Nephron (organoid): ENCODE results near the gene KLRC2.
"Not testable (repeated sequence)": the region's sequence is repeated elsewhere in the genome, so short reads cannot be mapped to it uniquely, and the experiment has no call there.

ENCODE experiments used
- H3K27ac Mint-ChIP-seq, 3 experiments: 2 replicates each; pipeline ENCODE4 v1.8.0; 2020; ENCODE audit warnings: mixed read lengths in 3 of 3, mild to moderate bottlenecking in 2 of 3, moderate library complexity in 1 of 3
- H3K27me3 Mint-ChIP-seq: 2 replicates; pipeline ENCODE4 v1.8.0; 2021; ENCODE audit warnings: low read depth, mild to moderate bottlenecking, moderate library complexity, mixed read lengths
- H3K36me3 Mint-ChIP-seq: 2 replicates; pipeline ENCODE4 v1.8.0; 2020; ENCODE audit warnings: low read depth, mixed read lengths
- H3K4me1 Mint-ChIP-seq: 2 replicates; pipeline ENCODE4 v1.8.0; 2020; ENCODE audit warnings: mixed read lengths
- H3K4me3 Mint-ChIP-seq, 3 experiments: 2 replicates each; pipeline ENCODE4 v1.8.0; 2020; ENCODE audit warnings: mild to moderate bottlenecking in 3 of 3, mixed read lengths in 3 of 3, moderate library complexity in 2 of 3
- H3K9me3 Mint-ChIP-seq: 2 replicates; pipeline ENCODE4 v1.8.0; 2020; ENCODE audit warnings: mixed read lengths
- TF ChIP-seq, protein P1 (sequence below), 3 experiments: fragments of 200-600 bp; sonication (generic); IDR thresholded peaks; one replicate each; pipeline ENCODE4 v1.5.0; 2021; ENCODE audit warnings: antibody characterized with exemption in 3 of 3; ENCODE audit not compliant: unreplicated experiment in 3 of 3

Gene KLRC2

DNA sequence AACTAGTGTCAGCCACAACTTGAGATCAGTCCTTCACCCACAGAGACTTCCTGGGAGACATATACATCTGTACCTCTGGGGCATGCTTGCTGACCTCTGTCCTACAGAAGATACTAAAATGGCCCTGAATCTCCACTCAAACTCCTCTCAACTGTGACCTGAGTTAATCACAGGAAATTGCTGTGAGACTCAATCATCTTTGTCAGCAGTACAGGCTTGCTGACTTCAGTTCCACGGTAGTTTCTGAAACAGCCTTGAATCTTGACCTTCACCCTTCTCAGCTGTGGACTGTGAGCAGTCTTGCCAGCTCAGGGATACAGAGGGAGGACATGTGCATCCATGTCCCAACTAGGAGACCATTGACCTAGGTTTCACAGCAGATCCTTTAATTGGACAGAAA is 18.7 kb upstream of the KLRC2 start:
- H3K4me1 Mint-ChIP-seq = no peaks in the 10 kb centered on the region
- TF ChIP-seq, protein P1, sequence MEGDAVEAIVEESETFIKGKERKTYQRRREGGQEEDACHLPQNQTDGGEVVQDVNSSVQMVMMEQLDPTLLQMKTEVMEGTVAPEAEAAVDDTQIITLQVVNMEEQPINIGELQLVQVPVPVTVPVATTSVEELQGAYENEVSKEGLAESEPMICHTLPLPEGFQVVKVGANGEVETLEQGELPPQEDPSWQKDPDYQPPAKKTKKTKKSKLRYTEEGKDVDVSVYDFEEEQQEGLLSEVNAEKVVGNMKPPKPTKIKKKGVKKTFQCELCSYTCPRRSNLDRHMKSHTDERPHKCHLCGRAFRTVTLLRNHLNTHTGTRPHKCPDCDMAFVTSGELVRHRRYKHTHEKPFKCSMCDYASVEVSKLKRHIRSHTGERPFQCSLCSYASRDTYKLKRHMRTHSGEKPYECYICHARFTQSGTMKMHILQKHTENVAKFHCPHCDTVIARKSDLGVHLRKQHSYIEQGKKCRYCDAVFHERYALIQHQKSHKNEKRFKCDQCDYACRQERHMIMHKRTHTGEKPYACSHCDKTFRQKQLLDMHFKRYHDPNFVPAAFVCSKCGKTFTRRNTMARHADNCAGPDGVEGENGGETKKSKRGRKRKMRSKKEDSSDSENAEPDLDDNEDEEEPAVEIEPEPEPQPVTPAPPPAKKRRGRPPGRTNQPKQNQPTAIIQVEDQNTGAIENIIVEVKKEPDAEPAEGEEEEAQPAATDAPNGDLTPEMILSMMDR (IDR thresholded peaks at IDR 0.05; ENCODE audit: unreplicated experiment in 3 of 3) = no peak

DNA sequence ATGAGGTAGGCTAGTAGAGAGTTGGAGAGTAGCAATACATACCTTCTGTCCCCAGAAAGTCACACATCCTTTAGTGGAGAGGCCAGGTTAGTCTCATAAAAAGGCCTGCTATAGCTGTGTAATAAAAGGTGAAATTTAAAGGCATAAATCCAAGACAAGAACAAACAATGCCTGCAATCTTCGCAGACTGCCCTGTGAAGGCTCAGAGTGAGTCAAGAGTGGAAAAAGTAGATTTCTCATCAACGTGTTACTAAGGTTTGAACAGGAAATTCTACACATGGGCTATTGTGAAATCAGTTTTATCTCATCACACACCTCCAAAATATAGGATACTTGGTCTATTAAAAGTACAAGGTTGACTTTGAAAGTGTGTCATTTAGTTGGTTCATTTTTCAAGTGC is 17.3 kb upstream of the KLRC2 start, which contains the start of gene KLRC1:
TSS of gene KLRC1 (minus strand) at position 222 of the 400 bp plus-strand sequence. CDS start 2,221 bp downstream, outside the sequence.
- H3K36me3 Mint-ChIP-seq = no peaks in the 10 kb centered on the region
- peaks cover 4% of the 10 kb centered on the region for H3K27me3 Mint-ChIP-seq
- H3K27ac Mint-ChIP-seq = no peak within 1 kb of the TSS
- H3K4me1 Mint-ChIP-seq = no peaks in the 10 kb centered on the region
- TF ChIP-seq, protein P1 (IDR thresholded peaks at IDR 0.05; ENCODE audit: unreplicated experiment in 3 of 3) = no peak
- H3K4me3 Mint-ChIP-seq = no peak within 1 kb of the TSS
- peaks cover 28% of the 10 kb centered on the region for H3K9me3 Mint-ChIP-seq

More for the DNA sequence above, 18.7 kb upstream of the KLRC2 start:
- no peak overlapping the region for H3K27ac Mint-ChIP-seq
- H3K27me3 Mint-ChIP-seq = peaks cover 4% of the 10 kb centered on the region
- peaks cover 31% of the 10 kb centered on the region for H3K9me3 Mint-ChIP-seq
- no peaks in the 10 kb centered on the region for H3K36me3 Mint-ChIP-seq
- no peak overlapping the region for H3K4me3 Mint-ChIP-seq

DNA sequence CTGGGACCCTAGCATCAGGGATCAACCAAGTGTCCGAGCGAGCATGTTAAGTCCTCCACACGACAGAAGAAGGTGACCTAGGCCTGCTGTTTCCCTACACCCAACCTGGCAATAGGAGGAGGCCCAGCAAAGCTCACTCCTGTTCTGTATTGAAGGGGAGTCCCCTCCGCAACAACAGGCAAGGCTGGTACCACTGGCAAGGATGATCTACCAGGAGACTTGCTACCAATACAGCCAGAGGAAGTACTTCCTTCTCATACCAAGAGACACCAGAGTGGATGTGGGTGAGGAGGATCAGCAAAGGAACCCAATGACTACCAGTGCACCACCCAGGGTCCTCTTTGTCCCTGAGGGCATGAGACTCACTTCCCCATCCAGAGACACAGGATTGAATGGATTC is 12.4 kb upstream of the KLRC2 start:
- H3K27me3 Mint-ChIP-seq = no peaks in the 10 kb centered on the region
- no peaks in the 10 kb centered on the region for H3K36me3 Mint-ChIP-seq
- H3K9me3 Mint-ChIP-seq = no peaks in the 10 kb centered on the region
- TF ChIP-seq, protein P1 (IDR thresholded peaks at IDR 0.05; ENCODE audit: unreplicated experiment in 3 of 3) = no peak
- H3K4me3 Mint-ChIP-seq = no peak overlapping the region
- no peaks in the 10 kb centered on the region for H3K4me1 Mint-ChIP-seq
- H3K27ac Mint-ChIP-seq = no peak overlapping the region

DNA sequence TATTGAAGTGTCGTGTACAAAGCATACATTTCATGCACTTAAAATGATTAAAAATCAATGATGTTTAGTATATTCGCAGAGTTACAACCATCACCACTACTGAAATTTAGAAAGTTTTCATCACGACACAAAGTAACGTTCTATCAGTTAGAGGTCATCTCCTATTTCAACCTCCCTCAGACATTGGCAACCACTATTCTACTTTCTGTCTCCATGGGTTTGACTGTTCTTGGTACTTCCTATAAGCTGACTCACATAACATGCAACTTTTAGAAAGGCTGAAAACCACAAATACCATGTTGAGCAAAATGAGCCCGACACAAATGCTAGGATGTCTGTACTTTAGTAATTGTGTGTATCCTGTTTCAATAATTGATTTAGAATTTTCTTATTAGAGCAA is 10.2 kb upstream of the KLRC2 start:
- H3K27ac Mint-ChIP-seq, H3K27me3 Mint-ChIP-seq, H3K36me3 Mint-ChIP-seq, H3K9me3 Mint-ChIP-seq, H3K4me3 Mint-ChIP-seq, H3K4me1 Mint-ChIP-seq: not testable (repeated sequence)

DNA sequence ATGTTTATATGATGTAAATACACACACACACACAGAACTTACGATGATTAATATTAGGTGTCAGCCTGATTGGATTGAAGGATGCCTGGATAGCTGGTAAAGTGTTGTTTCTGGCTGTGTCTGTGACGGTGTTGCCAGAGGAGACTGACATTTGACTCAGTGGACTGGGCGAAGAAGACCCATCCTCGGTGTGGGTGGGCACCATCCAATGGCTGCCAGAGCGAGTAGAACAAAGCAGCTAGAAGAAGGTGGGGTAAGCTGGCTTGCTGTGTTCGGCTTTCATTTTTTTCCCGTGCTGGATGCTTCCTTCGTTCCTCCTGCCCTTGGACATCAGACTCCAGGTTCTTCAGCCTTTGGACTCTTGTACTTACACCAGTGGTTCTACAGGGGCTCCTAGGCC is 5.3 kb upstream of the KLRC2 start:
- H3K4me3 Mint-ChIP-seq, H3K9me3 Mint-ChIP-seq, H3K36me3 Mint-ChIP-seq, H3K4me1 Mint-ChIP-seq, H3K27ac Mint-ChIP-seq, H3K27me3 Mint-ChIP-seq: not testable (repeated sequence)

DNA sequence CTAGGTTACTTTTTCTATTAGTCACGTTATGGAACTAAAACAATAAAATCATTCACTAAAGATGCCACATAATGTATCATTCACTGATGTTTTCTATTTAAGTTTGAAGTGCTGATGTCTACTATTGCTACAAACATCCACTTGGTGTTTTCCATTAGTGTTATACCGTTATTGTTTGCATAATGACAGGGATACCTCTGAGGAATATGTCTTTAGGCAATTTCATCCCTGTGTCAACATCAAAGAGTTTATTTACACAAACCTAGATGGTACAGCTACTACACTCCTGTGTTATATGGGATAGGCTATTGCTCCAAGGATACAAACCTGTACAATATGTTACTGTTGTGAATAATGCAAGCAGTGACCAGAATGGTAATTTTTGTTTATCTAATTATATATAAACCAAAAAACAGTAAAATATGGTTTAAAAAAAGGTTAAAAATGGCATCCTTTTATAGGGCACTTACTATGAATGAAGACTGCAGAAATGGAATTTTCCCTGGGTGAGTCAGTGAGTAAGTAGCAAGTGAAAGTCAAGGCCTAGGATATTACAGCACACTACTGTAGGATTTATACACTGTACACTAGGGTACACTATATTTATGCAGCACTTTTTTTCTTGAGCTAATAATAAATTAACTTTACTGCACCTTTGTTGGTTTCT is 3.9 kb upstream of the KLRC2 start:
- H3K4me1 Mint-ChIP-seq, H3K4me3 Mint-ChIP-seq, H3K36me3 Mint-ChIP-seq, H3K27ac Mint-ChIP-seq, H3K27me3 Mint-ChIP-seq, H3K9me3 Mint-ChIP-seq: not testable (repeated sequence)

DNA sequence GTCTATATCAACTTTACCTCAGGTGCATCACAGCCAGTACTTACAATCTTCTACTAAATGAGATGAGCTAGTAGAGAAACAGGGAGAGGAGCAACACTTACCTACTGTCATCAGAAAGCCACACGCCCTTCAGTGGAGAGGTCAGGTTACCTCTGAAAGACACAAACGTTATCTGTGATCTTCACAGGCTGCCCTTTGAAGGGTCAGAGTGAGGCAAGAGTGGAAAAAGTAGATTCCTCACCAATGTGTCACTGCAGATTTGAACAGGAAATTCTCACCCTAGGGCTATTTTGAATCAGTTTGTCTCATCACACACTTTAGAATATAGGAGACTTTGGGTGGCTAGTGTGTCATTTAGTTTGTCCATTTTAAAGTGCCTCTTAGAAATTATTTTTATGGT is 1.8 kb upstream of the KLRC2 start:
- H3K27ac Mint-ChIP-seq, H3K4me3 Mint-ChIP-seq, H3K4me1 Mint-ChIP-seq, H3K36me3 Mint-ChIP-seq, H3K27me3 Mint-ChIP-seq, H3K9me3 Mint-ChIP-seq: not testable (repeated sequence)

DNA sequence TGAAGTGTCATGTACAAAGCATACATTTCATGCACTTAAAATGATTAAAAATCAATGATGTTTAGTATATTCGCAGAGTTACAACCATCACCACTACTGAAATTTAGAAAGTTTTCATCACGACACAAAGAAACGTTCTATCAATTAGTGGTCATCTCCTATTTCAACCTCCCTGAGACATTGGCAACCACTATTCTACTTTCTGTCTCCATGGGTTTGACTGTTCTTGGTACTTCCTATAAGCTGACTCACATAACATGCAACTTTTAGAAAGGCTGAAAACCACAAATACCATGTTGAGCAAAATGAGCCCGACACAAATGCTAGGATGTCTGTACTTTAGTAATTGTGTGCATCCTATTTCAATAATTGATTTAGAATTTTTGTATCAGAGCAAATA is 5.2 kb downstream of the KLRC2 start:
- H3K27ac Mint-ChIP-seq, H3K4me1 Mint-ChIP-seq, H3K4me3 Mint-ChIP-seq, H3K9me3 Mint-ChIP-seq, H3K36me3 Mint-ChIP-seq, H3K27me3 Mint-ChIP-seq: not testable (repeated sequence)

DNA sequence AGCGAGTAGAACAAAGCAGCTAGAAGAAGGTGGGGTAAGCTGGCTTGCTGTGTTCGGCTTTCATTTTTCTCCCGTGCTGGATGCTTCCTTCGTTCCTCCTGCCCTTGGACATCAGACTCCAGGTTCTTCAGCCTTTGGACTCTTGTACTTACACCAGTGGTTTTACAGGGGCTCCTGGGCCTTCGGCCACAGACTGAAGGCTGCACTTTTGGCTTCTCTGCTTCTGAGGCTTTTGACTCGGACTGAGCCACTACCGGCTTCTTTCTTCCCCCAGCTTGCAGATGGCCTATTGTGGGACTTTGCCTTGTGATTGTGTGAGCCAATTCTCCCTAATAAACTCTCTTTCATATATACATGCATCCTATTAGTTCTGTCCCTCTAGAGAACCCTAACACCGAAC is 9.9 kb downstream of the KLRC2 start:
- H3K4me1 Mint-ChIP-seq, H3K9me3 Mint-ChIP-seq, H3K27ac Mint-ChIP-seq, H3K4me3 Mint-ChIP-seq, H3K27me3 Mint-ChIP-seq, H3K36me3 Mint-ChIP-seq: not testable (repeated sequence)

DNA sequence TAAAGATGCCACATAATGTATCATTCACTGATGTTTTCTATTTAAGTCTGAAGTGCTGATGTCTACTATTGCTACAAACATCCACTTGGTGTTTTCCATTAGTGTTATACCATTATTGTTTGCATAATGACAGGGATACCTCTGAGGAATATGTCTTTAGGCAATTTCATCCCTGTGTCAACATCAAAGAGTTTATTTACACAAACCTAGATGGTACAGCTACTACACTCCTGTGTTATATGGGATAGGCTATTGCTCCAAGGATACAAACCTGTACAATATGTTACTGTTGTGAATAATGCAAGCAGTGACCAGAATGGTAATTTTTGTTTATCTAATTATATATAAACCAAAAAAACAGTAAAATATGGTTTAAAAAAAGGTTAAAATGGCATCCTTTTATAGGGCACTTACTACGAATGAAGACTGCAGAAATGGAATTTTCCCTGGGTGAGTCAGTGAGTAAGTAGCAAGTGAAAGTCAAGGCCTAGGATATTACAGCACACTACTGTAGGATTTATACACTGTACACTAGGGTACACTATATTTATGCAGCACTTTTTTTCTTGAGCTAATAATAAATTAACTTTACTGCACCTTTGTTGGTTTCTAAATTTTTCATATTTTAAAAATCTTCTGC is 11.4 kb downstream of the KLRC2 start:
- not testable (repeated sequence) for H3K9me3 Mint-ChIP-seq, H3K4me3 Mint-ChIP-seq, H3K27ac Mint-ChIP-seq, H3K27me3 Mint-ChIP-seq, H3K4me1 Mint-ChIP-seq, H3K36me3 Mint-ChIP-seq

DNA sequence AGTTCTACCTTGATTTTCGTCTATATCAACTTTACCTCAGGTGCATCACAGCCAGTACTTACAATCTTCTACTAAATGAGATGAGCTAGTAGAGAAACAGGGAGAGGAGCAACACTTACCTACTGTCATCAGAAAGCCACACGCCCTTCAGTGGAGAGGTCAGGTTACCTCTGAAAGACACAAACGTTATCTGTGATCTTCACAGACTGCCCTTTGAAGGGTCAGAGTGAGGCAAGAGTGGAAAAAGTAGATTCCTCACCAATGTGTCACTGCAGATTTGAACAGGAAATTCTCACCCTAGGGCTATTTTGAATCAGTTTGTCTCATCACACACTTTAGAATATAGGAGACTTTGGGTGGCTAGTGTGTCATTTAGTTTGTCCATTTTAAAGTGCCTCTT is 13.7 kb downstream of the KLRC2 start:
- not testable (repeated sequence) for H3K4me3 Mint-ChIP-seq, H3K27ac Mint-ChIP-seq, H3K9me3 Mint-ChIP-seq, H3K36me3 Mint-ChIP-seq, H3K27me3 Mint-ChIP-seq, H3K4me1 Mint-ChIP-seq

DNA sequence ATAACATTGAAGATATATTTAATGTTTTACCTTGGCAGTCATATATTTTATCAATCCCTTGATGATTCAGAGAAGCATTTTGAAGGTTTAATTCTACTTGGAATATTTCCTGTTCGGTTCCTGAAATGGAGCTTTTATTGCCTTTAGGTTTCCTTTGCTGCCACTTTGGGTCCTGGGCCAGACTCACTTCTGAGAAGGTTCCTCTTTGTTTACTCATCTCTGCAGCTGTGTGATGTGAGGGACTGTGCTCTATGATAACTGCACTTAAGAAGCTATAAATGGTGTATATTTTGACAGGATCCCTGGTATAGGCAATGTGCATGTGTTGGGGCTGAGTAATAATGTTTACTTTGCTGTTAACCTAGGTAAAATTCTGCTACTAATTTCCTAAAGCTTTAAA is 15.5 kb downstream of the KLRC2 start, which contains the start of gene KLRC3:
TSS of gene KLRC3 (minus strand) at position 262 of the 400 bp plus-strand sequence. CDS start at position 217, 45 bp downstream.
- not testable (repeated sequence) for H3K27ac Mint-ChIP-seq, H3K27me3 Mint-ChIP-seq, H3K9me3 Mint-ChIP-seq, H3K4me3 Mint-ChIP-seq, H3K4me1 Mint-ChIP-seq, H3K36me3 Mint-ChIP-seq
